ENCODE measurements around the gene WDR11. TPM values are rescaled to one million over a fixed set of nuclear protein-coding genes. Genes with fewer than 3 reads are reported as not detected.

Gene WDR11
- total RNA-seq, 2 experiments from 2014 or later: 35.6 to 37.8 TPM

DNA sequence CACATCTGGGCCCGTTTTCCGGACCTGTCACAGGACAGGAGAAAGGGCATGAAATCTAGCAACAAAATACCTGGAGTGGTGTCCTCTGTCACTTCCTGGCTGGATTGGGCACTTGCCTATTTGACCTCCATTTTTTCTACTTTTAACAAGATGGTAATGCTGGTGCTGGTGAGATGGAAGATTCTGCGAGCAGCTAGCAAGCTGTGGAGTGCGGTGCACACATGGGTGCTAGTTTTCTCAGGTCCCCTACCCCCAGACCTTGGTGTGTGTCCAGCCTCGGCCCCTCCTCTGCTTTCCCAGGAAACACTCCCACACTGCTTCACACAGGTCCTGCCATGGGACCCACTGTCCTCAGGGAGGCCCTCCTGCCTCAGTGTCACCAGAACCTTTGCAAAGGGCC, 87.7 kb downstream of the WDR11 start:
- H3K4me1 Mint-ChIP-seq (ENCODE audit: low read depth): peaks cover 4% of the 10 kb centered on the region
- ChIA-PET CTCF (no interaction called here), POLR2A (no interaction called here)
- no peak for ATAC-seq
- H3K27ac Mint-ChIP-seq: no peak overlapping the region
- no peaks in the 10 kb centered on the region for H3K36me3 Mint-ChIP-seq (ENCODE audit: low read depth)
- no peaks in the 10 kb centered on the region for H3K9me3 Mint-ChIP-seq (ENCODE audit: insufficient read depth)
- no peak overlapping the region for H3K4me3 Mint-ChIP-seq
- no peak for DNase-seq
- no peaks in the 10 kb centered on the region for H3K27me3 Mint-ChIP-seq (ENCODE audit: low read depth)

DNA sequence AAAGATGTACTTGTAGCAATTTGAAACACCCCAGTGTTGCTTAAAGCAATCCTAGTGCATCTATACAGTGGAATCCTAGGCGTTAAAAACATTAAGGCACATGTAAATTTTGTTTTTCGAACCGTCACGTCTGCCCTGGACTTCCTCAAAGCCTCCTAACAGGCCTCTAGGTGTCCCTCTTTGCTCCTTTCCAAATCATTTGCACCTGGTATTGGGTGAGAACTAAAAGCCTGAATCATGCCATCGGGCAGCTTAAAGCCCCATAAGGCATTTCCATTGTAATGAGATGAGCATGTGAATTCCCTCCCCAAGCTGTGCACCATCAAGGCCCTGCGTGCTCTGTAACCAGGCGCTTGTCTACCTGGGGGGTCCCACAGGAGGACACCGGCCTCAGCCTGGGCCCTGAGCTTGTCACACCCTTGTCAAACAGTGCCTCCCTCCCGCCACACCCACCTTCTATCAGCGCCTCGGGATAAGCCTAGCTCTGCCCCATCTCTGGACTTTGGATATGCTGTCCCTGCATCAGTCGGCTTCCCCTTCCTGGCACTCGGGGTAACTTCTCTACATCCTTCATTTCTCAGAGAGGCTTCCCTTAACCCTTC, 89.2 kb downstream of the WDR11 start:
- Mint-ChIP-seq H3K27ac (no peak overlapping the region), H3K9me3 (ENCODE audit: insufficient read depth) (no peaks in the 10 kb centered on the region), H3K27me3 (ENCODE audit: low read depth) (no peaks in the 10 kb centered on the region), H3K36me3 (ENCODE audit: low read depth) (no peaks in the 10 kb centered on the region), H3K4me3 (no peak overlapping the region), H3K4me1 (ENCODE audit: low read depth) (peaks cover 9% of the 10 kb centered on the region)
- DNase-seq: no peak
- POLR2A ChIA-PET: no interaction called here
- CTCF ChIA-PET: no interaction called here
- no peak for ATAC-seq

DNA sequence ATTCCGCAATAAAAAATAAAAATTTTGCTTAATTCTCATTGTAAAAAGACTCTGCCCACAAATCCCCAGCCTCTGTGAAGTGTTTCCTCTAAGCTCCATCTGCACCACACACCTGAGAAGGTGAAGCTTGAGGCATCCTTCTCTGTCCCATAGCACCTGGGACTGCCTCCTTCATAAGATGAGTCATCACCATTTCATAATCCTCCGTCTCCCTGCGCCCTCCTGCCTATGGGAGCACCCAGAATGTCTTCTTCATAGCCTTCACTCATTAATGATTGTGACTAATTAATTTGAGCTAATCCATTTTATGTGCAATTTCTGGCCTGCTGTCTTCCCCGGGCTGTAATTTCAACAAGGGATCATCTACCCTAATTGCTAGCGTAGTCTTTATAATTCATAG, 90.3 kb downstream of the WDR11 start:
- ATAC-seq (no peak), DNase-seq (no peak)
- Mint-ChIP-seq H3K36me3 (ENCODE audit: low read depth) (no peaks in the 10 kb centered on the region), H3K9me3 (ENCODE audit: insufficient read depth) (no peaks in the 10 kb centered on the region), H3K4me3 (no peak overlapping the region), H3K27me3 (ENCODE audit: low read depth) (no peaks in the 10 kb centered on the region), H3K4me1 (ENCODE audit: low read depth) (peaks cover 9% of the 10 kb centered on the region), H3K27ac (no peak overlapping the region)
- ChIA-PET POLR2A (no interaction called here), CTCF (no interaction called here)

DNA sequence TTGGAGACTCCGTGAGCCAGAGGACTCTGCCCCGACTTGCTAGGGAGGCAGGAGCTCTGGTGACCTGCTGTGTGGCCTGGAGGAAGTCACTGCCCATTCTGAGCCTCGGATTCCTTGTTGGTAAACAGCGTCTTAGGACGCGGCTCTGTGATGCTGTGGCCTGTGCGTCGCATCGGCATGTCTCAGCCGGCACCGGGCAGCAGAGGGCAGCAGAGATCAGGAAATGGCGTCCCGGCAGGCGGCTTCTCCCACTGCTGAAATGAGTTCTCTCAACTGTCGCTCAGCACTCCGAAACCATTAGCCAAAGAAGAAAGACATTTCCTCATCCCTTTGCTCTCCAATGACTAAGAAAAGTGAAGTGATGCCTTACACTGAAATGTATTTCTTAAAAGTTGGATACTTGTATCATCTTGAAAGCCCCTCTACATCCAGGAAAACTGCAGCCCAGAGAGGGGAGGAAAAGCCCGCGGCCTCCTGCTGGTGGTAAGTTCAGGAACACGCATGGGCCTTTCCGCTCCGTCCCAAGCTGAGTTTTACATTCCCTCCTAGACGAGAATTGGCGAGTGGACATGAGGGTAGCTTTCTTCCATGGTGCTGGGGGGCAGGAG, 91.7 kb downstream of the WDR11 start:
- ChIA-PET POLR2A (no interaction called here), CTCF (interaction anchor here (0.7 to 1.3 kb wide), 3 partner anchors 78 to 793 kb away, joined by 3 read pairs; no protein-coding TSS in a partner anchor)
- H3K9me3 Mint-ChIP-seq (ENCODE audit: insufficient read depth): no peaks in the 10 kb centered on the region
- H3K27me3 Mint-ChIP-seq (ENCODE audit: low read depth): no peaks in the 10 kb centered on the region
- DNase-seq (peak; percentile 81), ATAC-seq (peak; percentile 97)
- H3K36me3 Mint-ChIP-seq (ENCODE audit: low read depth): no peaks in the 10 kb centered on the region
- H3K4me3 Mint-ChIP-seq: peak overlapping the region; percentile 15
- no peak overlapping the region for H3K27ac Mint-ChIP-seq
- H3K4me1 Mint-ChIP-seq (ENCODE audit: low read depth): peaks cover 9% of the 10 kb centered on the region

DNA sequence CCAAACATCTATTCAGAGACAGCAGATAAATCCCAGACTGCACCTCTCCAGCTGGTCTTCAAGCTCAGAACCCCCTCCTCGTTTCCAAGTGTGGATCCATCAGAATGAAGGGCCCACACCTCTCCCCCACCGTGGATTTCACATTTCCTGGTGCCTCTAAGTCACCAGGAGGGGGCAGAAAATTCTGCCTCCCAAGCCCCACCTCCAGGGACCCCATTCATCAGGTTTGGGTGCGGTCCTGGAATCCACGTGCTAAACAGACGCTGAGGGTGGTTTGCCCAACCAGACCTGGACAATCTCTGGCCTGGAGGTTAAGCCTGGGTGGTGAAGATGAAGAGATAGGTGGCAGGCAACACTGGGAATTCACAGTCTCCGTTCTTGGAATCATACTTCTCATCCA, 92.4 kb downstream of the WDR11 start:
- Mint-ChIP-seq H3K36me3 (ENCODE audit: low read depth) (no peaks in the 10 kb centered on the region), H3K9me3 (ENCODE audit: insufficient read depth) (no peaks in the 10 kb centered on the region), H3K27ac (no peak overlapping the region), H3K4me1 (ENCODE audit: low read depth) (peaks cover 9% of the 10 kb centered on the region), H3K27me3 (ENCODE audit: low read depth) (peaks cover 1% of the 10 kb centered on the region), H3K4me3 (no peak overlapping the region)
- ChIA-PET CTCF (interaction anchor here (0.7 to 1.3 kb wide), 3 partner anchors 78 to 792 kb away, joined by 3 read pairs; no protein-coding TSS in a partner anchor), POLR2A (no interaction called here)
- ATAC-seq (no peak), DNase-seq (no peak)

DNA sequence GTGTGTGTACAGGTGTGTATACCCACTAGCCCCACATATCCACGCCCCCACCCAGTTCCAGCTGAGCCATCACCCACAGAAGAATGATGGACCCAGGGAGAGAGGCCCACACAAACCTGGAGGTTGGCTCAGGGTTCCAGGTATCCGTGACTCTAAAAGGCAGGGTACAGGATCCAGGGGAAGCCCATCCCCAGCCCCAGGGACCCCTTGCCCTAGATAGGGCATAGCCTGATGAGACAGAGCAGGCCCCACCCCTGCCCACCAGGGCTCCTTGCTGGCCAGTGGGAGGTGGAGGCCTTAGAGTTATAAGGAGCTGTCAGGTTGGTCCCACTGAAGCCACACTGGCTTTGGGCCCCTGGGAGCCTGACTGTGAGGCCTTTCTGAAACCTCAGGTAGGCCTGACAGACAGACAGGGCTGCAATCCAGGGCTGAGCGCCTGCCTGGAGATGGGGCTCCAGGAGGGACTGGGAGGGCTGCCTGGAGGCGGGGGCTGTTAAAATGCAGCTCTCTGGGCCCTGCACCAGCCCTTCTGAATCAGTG, 93.5 kb downstream of the WDR11 start:
- peaks cover 8% of the 10 kb centered on the region for H3K27me3 Mint-ChIP-seq (ENCODE audit: low read depth)
- H3K4me3 Mint-ChIP-seq: no peak overlapping the region
- no peak overlapping the region for H3K27ac Mint-ChIP-seq
- H3K9me3 Mint-ChIP-seq (ENCODE audit: insufficient read depth): no peaks in the 10 kb centered on the region
- H3K36me3 Mint-ChIP-seq (ENCODE audit: low read depth): no peaks in the 10 kb centered on the region
- ATAC-seq (no peak), DNase-seq (no peak)
- ChIA-PET POLR2A (no interaction called here), CTCF (interaction anchor here (1.3 kb wide), 1 partner anchor 941 kb away, joined by 3 read pairs; no protein-coding TSS in a partner anchor)
- H3K4me1 Mint-ChIP-seq (ENCODE audit: low read depth): peaks cover 9% of the 10 kb centered on the region

DNA sequence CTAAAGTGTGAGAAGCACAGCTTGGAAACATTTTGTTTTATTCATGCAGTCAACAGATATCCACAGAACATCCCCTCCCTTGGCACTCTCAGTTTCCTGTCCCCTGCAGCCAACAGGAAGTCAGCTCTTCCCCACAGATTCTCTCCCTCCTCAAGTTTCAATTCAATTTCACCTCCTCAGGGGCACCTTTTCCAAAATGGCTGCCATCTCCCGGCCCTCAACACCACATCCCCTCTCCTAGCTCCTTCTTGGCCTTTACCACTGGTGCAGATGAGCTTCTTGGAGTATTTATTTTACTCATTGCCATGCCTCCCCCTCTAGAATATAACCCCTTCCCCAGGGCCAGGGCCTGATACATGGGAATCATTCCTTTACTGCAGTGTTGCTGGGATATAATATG, 94.0 kb downstream of the WDR11 start:
- Mint-ChIP-seq H3K27ac (no peak overlapping the region), H3K9me3 (ENCODE audit: insufficient read depth) (no peaks in the 10 kb centered on the region), H3K36me3 (ENCODE audit: low read depth) (no peaks in the 10 kb centered on the region), H3K4me3 (no peak overlapping the region), H3K4me1 (ENCODE audit: low read depth) (peaks cover 9% of the 10 kb centered on the region), H3K27me3 (ENCODE audit: low read depth) (peaks cover 13% of the 10 kb centered on the region)
- POLR2A ChIA-PET: no interaction called here
- DNase-seq (no peak), ATAC-seq (no peak)
- CTCF ChIA-PET: interaction anchor here (1.3 kb wide), 1 partner anchor 941 kb away, joined by 3 read pairs; no protein-coding TSS in a partner anchor

DNA sequence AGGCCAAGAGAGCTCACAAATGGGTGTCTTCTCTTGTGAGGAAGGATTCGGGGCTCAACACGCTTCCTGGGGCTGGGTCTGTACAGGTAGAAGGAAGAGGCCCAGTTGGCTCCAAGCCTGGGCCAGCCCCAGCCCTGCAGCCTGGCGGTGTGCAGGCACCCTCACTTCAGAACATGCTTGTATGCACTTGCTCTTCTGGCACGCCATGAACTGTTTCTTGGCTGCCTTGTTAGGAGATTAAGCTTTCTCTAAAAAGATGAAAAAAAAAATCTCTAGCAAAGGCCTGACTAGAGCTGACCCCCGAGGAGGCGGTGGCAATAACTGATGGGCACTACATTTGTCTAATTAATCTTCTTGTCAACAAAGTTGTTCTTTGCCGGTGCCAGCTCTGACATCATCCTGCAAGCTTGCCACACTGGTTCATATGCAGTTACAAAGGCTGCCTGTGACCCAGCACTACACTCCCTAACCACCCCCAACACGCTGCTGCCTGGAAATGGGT, 94.7 kb downstream of the WDR11 start:
- ATAC-seq: no peak
- Mint-ChIP-seq H3K4me3 (no peak overlapping the region), H3K9me3 (ENCODE audit: insufficient read depth) (no peaks in the 10 kb centered on the region), H3K4me1 (ENCODE audit: low read depth) (peaks cover 9% of the 10 kb centered on the region), H3K27ac (no peak overlapping the region), H3K27me3 (ENCODE audit: low read depth) (peaks cover 17% of the 10 kb centered on the region), H3K36me3 (ENCODE audit: low read depth) (no peaks in the 10 kb centered on the region)
- ChIA-PET POLR2A (no interaction called here), CTCF (interaction anchor here (1.3 kb wide), 1 partner anchor 940 kb away, joined by 3 read pairs; no protein-coding TSS in a partner anchor)
- no peak for DNase-seq

DNA sequence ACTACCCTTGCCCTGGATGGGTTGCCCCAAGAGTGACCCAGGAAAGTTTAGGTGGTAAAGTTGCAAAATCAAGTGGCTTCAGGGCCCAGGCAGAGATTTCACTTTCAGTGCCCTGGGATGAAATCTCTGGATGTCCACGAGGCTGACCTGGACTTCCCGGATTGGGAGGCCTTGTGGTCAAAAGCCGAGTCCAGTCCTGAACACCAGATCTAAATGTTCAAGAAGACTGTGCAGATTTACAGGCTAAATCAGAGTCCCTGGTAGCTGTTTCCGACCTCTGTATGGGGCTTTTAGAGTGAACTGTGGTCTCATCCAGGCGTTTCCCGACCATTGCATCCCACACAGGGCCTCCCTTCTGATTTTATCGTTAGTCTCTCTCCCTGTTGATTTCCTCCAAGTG, 95.3 kb downstream of the WDR11 start:
- Mint-ChIP-seq H3K9me3 (ENCODE audit: insufficient read depth) (no peaks in the 10 kb centered on the region), H3K27ac (no peak overlapping the region), H3K4me1 (ENCODE audit: low read depth) (peaks cover 9% of the 10 kb centered on the region), H3K27me3 (ENCODE audit: low read depth) (peaks cover 23% of the 10 kb centered on the region), H3K36me3 (ENCODE audit: low read depth) (no peaks in the 10 kb centered on the region), H3K4me3 (no peak overlapping the region)
- POLR2A ChIA-PET: no interaction called here
- DNase-seq: no peak
- no peak for ATAC-seq
- CTCF ChIA-PET: no interaction called here

DNA sequence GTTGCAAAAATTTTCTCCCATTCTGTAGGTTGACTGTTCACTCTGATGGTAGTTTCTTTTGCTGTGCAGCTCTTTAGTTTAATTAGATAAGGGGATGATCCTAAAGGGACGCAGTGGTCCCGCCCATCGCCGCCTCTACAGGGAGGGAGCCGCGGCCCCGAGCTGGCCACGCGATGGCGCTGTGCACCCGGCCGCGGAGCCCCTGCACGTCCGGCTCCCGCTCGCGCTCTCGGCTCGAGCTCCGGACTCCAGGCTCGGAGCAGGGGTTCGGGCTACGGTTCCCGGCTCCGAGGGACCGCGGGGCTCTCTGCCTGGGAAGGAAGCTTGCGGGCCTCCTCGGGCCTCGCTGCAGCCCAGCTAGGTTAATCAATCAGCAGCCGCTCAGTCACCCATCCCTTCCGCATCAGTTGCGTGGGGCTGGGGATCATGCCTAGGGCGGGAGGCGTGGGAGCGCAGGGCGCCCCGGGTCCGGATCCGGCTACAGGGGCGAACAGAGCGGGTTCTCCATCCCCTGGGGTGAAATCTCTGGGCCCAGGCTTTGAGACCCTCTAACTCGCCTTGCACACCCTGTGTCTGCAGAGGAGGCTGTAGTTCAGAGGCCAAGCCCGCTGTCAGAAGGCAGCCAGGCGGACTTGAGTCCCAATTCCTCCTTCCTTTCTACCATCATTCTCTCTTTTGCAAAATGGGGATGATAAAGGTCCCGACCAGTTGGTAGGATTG, 97.9 kb downstream of the WDR11 start:
- ChIA-PET CTCF (interaction anchor here (0.8 to 2.1 kb wide), 18 partner anchors 9 to 952 kb away, joined by 3 to 13 read pairs (median 4); no protein-coding TSS in a partner anchor), POLR2A (no interaction called here)
- ATAC-seq: peak; percentile 99
- Mint-ChIP-seq H3K27ac (no peak overlapping the region), H3K4me3 (peak overlapping the region; percentile 22), H3K27me3 (ENCODE audit: low read depth) (peaks cover 30% of the 10 kb centered on the region), H3K9me3 (ENCODE audit: insufficient read depth) (no peaks in the 10 kb centered on the region), H3K36me3 (ENCODE audit: low read depth) (no peaks in the 10 kb centered on the region), H3K4me1 (ENCODE audit: low read depth) (peaks cover 4% of the 10 kb centered on the region)
- DNase-seq: peak; percentile 68

DNA sequence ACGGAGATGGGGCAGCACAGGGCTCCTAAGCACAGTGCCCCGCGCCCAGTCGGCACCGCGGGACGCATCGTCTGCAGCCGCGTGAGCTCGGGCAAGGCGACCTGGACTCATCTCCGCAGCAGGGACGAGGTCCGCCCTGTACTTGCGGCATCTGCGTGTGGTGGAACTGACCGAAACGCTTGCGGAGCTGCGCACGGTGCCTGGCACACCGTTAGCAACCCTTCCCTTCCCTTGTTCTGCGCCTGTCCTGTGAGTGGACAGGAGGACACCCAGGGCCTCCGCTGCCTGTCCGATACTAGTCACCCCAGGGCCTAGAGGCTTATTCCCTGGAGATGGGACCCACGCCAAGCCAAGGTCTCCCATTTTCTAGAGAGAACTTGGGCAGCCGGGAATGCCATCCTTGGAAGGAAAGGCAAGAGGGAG, 98.5 kb downstream of the WDR11 start:
- no peak for DNase-seq
- peak; percentile 18 for ATAC-seq
- Mint-ChIP-seq H3K36me3 (ENCODE audit: low read depth) (no peaks in the 10 kb centered on the region), H3K27me3 (ENCODE audit: low read depth) (peaks cover 30% of the 10 kb centered on the region), H3K27ac (no peak overlapping the region), H3K9me3 (ENCODE audit: insufficient read depth) (no peaks in the 10 kb centered on the region), H3K4me3 (no peak overlapping the region), H3K4me1 (ENCODE audit: low read depth) (peaks cover 4% of the 10 kb centered on the region)
- CTCF ChIA-PET: interaction anchor here (0.8 to 2.1 kb wide), 17 partner anchors 8 to 949 kb away, joined by 3 to 13 read pairs (median 4); no protein-coding TSS in a partner anchor
- POLR2A ChIA-PET: no interaction called here
